HepG2 (cell line): ENCODE results near the gene CCDC57. TPM values are rescaled to one million over a fixed set of nuclear protein-coding genes. Genes with fewer than 3 reads are reported as not detected.

Experiments used
- ATAC-seq: fragments of 200-7000 bp; cut with Tn5 transposase; 3 replicates; pipeline ENCODE4 v1.9.1; 2020; ENCODE audit warnings: mild to moderate bottlenecking, moderate library complexity
- BruUV-seq: library from RNA; stranded (reverse); fragments of 400-500 nt; replicated peaks from 2 replicates; lab custom pipeline; 2021; lab: Mats Ljungman, UMichigan
- CTCF ChIA-PET: fragments of 300-600 bp; formaldehyde crosslinking; extraction: SDS; loops from one replicate; lab custom pipeline; 2021; ENCODE audit warnings: low total read pairs, inconsistent platforms, low intra/inter-chr PET ratio; lab: Yijun Ruan, JAX
- POLR2A ChIA-PET: fragments of 350-600 bp; sonication (Branson Sonifier 250); formaldehyde crosslinking; loops from one replicate; lab custom pipeline; 2020; ENCODE audit warnings: antibody characterized with exemption, inconsistent platforms; lab: Yijun Ruan, JAX
- DNase-seq: peaks from one replicate; pipeline ENCODE4 v3.0.0-alpha.2; 2015; ENCODE audit warnings: low spot score
- FAIRE-seq: peaks from 3 replicates; lab custom pipeline; 2011; peaks lifted over from hg19 to GRCh38; lab: Jason Lieb, UNC
- H2AFZ ChIP-seq: one replicate; pipeline ENCODE4 v1.6.1; 2011; ENCODE audit warnings: low read length, inconsistent platforms
- H3K27ac ChIP-seq: fragments of 300-600 bp; 3 replicates; pipeline ENCODE4 v1.8.0; 2011; ENCODE audit warnings: mixed run types, mild to moderate bottlenecking, mixed read lengths, low read length, inconsistent platforms; ENCODE audit not compliant: insufficient read depth; ENCODE audit errors: extremely low read length
- H3K27me3 ChIP-seq, 2 experiments: fragments of 200-600 bp in 1 of 2; 2 replicates in 1 of 2; 3 replicates in 1 of 2; pipeline versions ENCODE4 v1.6.0 to v1.8.0; 2011; ENCODE audit warnings: low read length in 2 of 2, mild to moderate bottlenecking in 2 of 2, moderate library complexity in 2 of 2, inconsistent platforms in 1 of 2; ENCODE audit not compliant: insufficient read depth in 2 of 2, control insufficient read depth in 1 of 2
- H3K36me3 ChIP-seq, 2 experiments: fragments of 200-600 bp in 1 of 2; replicated peaks in 1 of 2; 2 replicates in 1 of 2; 3 replicates in 1 of 2; pipeline versions ENCODE4 v1.5.1 to v1.8.0; 2011; ENCODE audit warnings: low read length in 2 of 2, inconsistent platforms in 1 of 2; ENCODE audit not compliant: insufficient read depth in 2 of 2, control insufficient read depth in 1 of 2
- H3K4me1 ChIP-seq: 2 replicates; pipeline ENCODE4 v1.5.1; 2012; ENCODE audit warnings: low read length, inconsistent platforms; ENCODE audit not compliant: insufficient read depth
- H3K4me2 ChIP-seq: 2 replicates; pipeline ENCODE4 v1.6.0; 2011; ENCODE audit warnings: low read depth, low read length, inconsistent platforms
- H3K4me3 ChIP-seq, 3 experiments: fragments of 200-600 bp in 1 of 3; sonication (generic), shearing (Covaris generic) in 1 of 3; replicated peaks in 1 of 3; 2 replicates each; pipeline ENCODE4 v1.5.1; 2011 to 2016; ENCODE audit warnings: low read length in 3 of 3, inconsistent platforms in 2 of 3, low read depth in 2 of 3, mild to moderate bottlenecking in 2 of 3, control low read depth in 1 of 3, mixed read lengths in 1 of 3; ENCODE audit not compliant: insufficient read depth in 1 of 3
- H3K79me2 ChIP-seq: one replicate; pipeline ENCODE4 v1.6.1; 2011; ENCODE audit warnings: low read length, inconsistent platforms; ENCODE audit not compliant: insufficient read depth
- H3K9ac ChIP-seq: 2 replicates; pipeline ENCODE4 v1.6.0; 2011; ENCODE audit warnings: mild to moderate bottlenecking, low read depth, low read length, inconsistent platforms; ENCODE audit not compliant: insufficient read depth
- H3K9me3 ChIP-seq: 2 replicates; pipeline ENCODE4 v1.5.1; 2012; ENCODE audit warnings: mild to moderate bottlenecking, low read length
- H4K20me1 ChIP-seq: 2 replicates; pipeline ENCODE4 v1.6.0; 2011; ENCODE audit warnings: inconsistent platforms, mild to moderate bottlenecking, low read length, moderate library complexity; ENCODE audit not compliant: insufficient read depth
- AGO2 ChIP-seq: fragments of 200-400 bp; formaldehyde crosslinking; optimal IDR thresholded peaks from 2 replicates; pipeline ENCODE3; 2017; ENCODE audit warnings: mild to moderate bottlenecking, low read depth, low read length, moderate library complexity
- GFI1 ChIP-seq: sonication (generic); formaldehyde crosslinking; IDR thresholded peaks from 2 replicates; pipeline ENCODE4 v1.5.0; 2020; ENCODE audit warnings: missing genetic modification reagents, mild to moderate bottlenecking, borderline replicate concordance
- HOXA7 ChIP-seq: sonication (generic); formaldehyde crosslinking; IDR thresholded peaks from 2 replicates; pipeline ENCODE4 v1.8.1; 2022; ENCODE audit warnings: mild to moderate bottlenecking, missing genetic modification reagents, moderate library complexity
- KDM4B ChIP-seq: sonication (generic); formaldehyde crosslinking; IDR thresholded peaks from 2 replicates; pipeline ENCODE4 v1.4.0; 2020; ENCODE audit warnings: missing genetic modification reagents
- MTA1 ChIP-seq: sonication (generic); formaldehyde crosslinking; IDR thresholded peaks from 2 replicates; pipeline ENCODE4 v1.4.0; 2020; ENCODE audit warnings: missing genetic modification reagents, mild to moderate bottlenecking, borderline replicate concordance
- PAF1 ChIP-seq: IDR thresholded peaks from 2 replicates; pipeline ENCODE4 v1.6.1; 2016; ENCODE audit warnings: missing genetic modification reagents, missing compliant biosample characterization
- POLR2A ChIP-seq, 2 experiments: IDR thresholded peaks; 2 replicates each; pipeline ENCODE4 v1.6.1; 2011; ENCODE audit warnings: low read depth in 2 of 2, low read length in 2 of 2, mild to moderate bottlenecking in 1 of 2, moderate library complexity in 1 of 2; ENCODE audit not compliant: insufficient read depth in 1 of 2
- SIX4 ChIP-seq: sonication (generic); formaldehyde crosslinking; IDR thresholded peaks from 2 replicates; pipeline ENCODE4 v1.4.0; 2020; ENCODE audit warnings: missing genetic modification reagents
- SP5 ChIP-seq: IDR thresholded peaks from 2 replicates; pipeline ENCODE4 v1.6.1; 2016; ENCODE audit warnings: low read depth, borderline replicate concordance
- TMF1 ChIP-seq: sonication (generic); formaldehyde crosslinking; IDR thresholded peaks from 2 replicates; pipeline ENCODE4 v1.8.1; 2022; ENCODE audit warnings: low read depth, missing genetic modification reagents
- ZNF503 ChIP-seq: sonication (generic); formaldehyde crosslinking; IDR thresholded peaks from 2 replicates; pipeline ENCODE4 v1.4.0; 2020; ENCODE audit warnings: missing genetic modification reagents
- ZNF549 ChIP-seq: sonication (generic); formaldehyde crosslinking; IDR thresholded peaks from 2 replicates; pipeline ENCODE4 v1.5.0; 2020; ENCODE audit warnings: missing genetic modification reagents
- ZNF776 ChIP-seq: sonication (generic); formaldehyde crosslinking; IDR thresholded peaks from 2 replicates; pipeline ENCODE4 v1.4.0; 2020; ENCODE audit warnings: mild to moderate bottlenecking, missing genetic modification reagents
- ZNF784 ChIP-seq: sonication (generic); formaldehyde crosslinking; IDR thresholded peaks from 2 replicates; pipeline ENCODE4 v1.5.1; 2020; ENCODE audit warnings: missing genetic modification reagents, mild to moderate bottlenecking, borderline replicate concordance
- WGBS: methylation state at CpG from one replicate; pipeline ENCODE4 v1.1.6; 2017; ENCODE audit warnings: low lambda C conversion rate; 5-methylcytosine and 5-hydroxymethylcytosine counted together
- in situ Hi-C: cut with HindIII; loops from 2 replicates; pipeline ENCODE4 v1.10.0; 2017; ENCODE audit warnings: low pct_unique_long_range_greater_than_20kb; ENCODE audit not compliant: extremely low pct_ligation_motif_present
- intact Hi-C: fragments of 100-400 bp; cut with micrococcal nuclease; formaldehyde crosslinking; loops from one replicate; pipeline ENCODE4 v1.10.0; 2022; ENCODE audit not compliant: unreplicated experiment
- polyA plus RNA-seq, 8 experiments: library from polyadenylated mRNA; depleted of rRNA in 3 of 8; stranded (reverse) in 7 of 8; unstranded in 1 of 8; fragments of >200 nt; fragmentation: Illumina TruSeq in 4 of 8; extraction: Trizol in 4 of 8; gene quantifications; 2 replicates each; pipeline versions ENCODE4 v1.2.1 to v1.2.3, GENCODE V29; 2011 to 2016; ENCODE audit warnings: low read depth in 4 of 8, missing spikeins in 1 of 8, mixed read lengths in 1 of 8; ENCODE audit not compliant: insufficient read depth in 1 of 8
- total RNA-seq, 5 experiments: library from RNA; depleted of rRNA; stranded (reverse); fragments of >200 nt; fragmentation: Illumina TruSeq; extraction: Trizol; gene quantifications; 2 replicates each; pipeline ENCODE4 v1.2.3, GENCODE V29; 2016; ENCODE audit warnings: low read depth in 1 of 5
- TF ChIP-seq, protein P1 (sequence below): conservative IDR thresholded peaks from 2 replicates; pipeline ENCODE4 v1.6.1; 2018; ENCODE audit warnings: missing genetic modification reagents
- TF ChIP-seq, protein P2 (sequence below): sonication (generic); formaldehyde crosslinking; IDR thresholded peaks from 2 replicates; pipeline ENCODE4 v1.5.1; 2020; ENCODE audit warnings: mild to moderate bottlenecking, moderate library complexity, missing genetic modification reagents
- TF ChIP-seq, protein P3 (sequence below): sonication (generic); formaldehyde crosslinking; IDR thresholded peaks from 2 replicates; pipeline ENCODE4 v1.4.0; 2020; ENCODE audit warnings: low read depth, mild to moderate bottlenecking, missing genetic modification reagents

Gene CCDC57
- total and polyA plus RNA-seq, 2 of the 13 experiments (the other 11 are each of a cell fraction or from before 2014, with no cell fraction given), result 59.3 to 59.9 TPM

DNA sequence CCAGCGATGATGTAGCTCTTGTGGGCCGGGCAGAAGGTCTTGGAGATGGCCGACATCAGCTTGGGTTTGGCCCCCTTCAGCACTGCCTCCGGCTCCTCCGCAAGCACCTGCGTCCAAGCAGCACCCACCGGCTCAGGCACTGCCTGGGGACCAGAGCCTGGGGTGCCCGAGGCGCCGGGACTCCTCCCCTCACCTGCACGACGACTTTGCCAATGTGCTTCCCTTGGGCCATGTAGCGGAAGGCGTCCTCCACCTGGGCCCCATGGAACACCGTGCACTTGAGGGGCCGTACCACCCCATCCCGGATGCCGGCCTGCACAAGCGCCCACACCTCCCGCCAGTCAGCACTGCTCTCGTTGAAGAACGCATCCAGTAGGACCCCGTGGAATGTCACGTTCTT is 129.6 kb downstream of the CCDC57 start:
- peaks cover 65% of the 10 kb centered on the region for H4K20me1 ChIP-seq
- TF ChIP-seq GFI1 (CRISPR knock-in tag), result no peak
- TF ChIP-seq MTA1, result no peak
- TF ChIP-seq, protein P1, sequence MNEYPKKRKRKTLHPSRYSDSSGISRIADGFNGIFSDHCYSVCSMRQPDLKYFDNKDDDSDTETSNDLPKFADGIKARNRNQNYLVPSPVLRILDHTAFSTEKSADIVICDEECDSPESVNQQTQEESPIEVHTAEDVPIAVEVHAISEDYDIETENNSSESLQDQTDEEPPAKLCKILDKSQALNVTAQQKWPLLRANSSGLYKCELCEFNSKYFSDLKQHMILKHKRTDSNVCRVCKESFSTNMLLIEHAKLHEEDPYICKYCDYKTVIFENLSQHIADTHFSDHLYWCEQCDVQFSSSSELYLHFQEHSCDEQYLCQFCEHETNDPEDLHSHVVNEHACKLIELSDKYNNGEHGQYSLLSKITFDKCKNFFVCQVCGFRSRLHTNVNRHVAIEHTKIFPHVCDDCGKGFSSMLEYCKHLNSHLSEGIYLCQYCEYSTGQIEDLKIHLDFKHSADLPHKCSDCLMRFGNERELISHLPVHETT (CRISPR knock-in tag), result no peak
- TF ChIP-seq, protein P2, sequence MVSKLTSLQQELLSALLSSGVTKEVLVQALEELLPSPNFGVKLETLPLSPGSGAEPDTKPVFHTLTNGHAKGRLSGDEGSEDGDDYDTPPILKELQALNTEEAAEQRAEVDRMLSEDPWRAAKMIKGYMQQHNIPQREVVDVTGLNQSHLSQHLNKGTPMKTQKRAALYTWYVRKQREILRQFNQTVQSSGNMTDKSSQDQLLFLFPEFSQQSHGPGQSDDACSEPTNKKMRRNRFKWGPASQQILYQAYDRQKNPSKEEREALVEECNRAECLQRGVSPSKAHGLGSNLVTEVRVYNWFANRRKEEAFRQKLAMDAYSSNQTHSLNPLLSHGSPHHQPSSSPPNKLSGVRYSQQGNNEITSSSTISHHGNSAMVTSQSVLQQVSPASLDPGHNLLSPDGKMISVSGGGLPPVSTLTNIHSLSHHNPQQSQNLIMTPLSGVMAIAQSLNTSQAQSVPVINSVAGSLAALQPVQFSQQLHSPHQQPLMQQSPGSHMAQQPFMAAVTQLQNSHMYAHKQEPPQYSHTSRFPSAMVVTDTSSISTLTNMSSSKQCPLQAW, result no peak
- no peak for TF ChIP-seq SP5 (CRISPR knock-in tag)
- no peak for TF ChIP-seq KDM4B (CRISPR knock-in tag)
- TF ChIP-seq HOXA7 (CRISPR knock-in tag), result no peak
- TF ChIP-seq AGO2, result peak; percentile 80
- TF ChIP-seq ZNF503, result no peak
- TF ChIP-seq POLR2A (IDR thresholded peaks at IDR 0.05; ENCODE audit: insufficient read depth in 1 of 2, low read depth in 2 of 2, low read length in 2 of 2), result peak in 1 of 2 experiments; percentile 24; a peak in 2 of 4 replicates
- 0 out of 2 replicates have a peak, but pooled peaks have one; percentile 19 for TF ChIP-seq ZNF776 (CRISPR knock-in tag)
- TF ChIP-seq ZNF549, result no peak
- no peak for TF ChIP-seq PAF1 (CRISPR knock-in tag)
- TF ChIP-seq, protein P3, sequence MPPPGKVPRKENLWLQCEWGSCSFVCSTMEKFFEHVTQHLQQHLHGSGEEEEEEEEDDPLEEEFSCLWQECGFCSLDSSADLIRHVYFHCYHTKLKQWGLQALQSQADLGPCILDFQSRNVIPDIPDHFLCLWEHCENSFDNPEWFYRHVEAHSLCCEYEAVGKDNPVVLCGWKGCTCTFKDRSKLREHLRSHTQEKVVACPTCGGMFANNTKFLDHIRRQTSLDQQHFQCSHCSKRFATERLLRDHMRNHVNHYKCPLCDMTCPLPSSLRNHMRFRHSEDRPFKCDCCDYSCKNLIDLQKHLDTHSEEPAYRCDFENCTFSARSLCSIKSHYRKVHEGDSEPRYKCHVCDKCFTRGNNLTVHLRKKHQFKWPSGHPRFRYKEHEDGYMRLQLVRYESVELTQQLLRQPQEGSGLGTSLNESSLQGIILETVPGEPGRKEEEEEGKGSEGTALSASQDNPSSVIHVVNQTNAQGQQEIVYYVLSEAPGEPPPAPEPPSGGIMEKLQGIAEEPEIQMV (CRISPR knock-in tag), result no peak
- TF ChIP-seq SIX4 (CRISPR knock-in tag), result no peak
- TF ChIP-seq TMF1 (CRISPR knock-in tag), result no peak
- no peak for TF ChIP-seq ZNF784 (CRISPR knock-in tag)

More for the DNA sequence above, 129.6 kb downstream of the CCDC57 start:
- H3K36me3 ChIP-seq, result peaks cover 80 to 93% of the 10 kb centered on the region in 2 experiments
- H2AFZ ChIP-seq, result no peak overlapping the region
- H3K27ac ChIP-seq, result no peak overlapping the region
- no peak overlapping the region for H3K9ac ChIP-seq
- in situ Hi-C loops (no loop called here), intact Hi-C loops (no loop called here)
- H3K79me2 ChIP-seq, result peaks cover 5% of the 10 kb centered on the region
- TSS peak; percentile 47 for BruUV-seq
- no peak overlapping the region for H3K4me2 ChIP-seq
- H3K4me3 ChIP-seq, result no peak overlapping the region
- ChIA-PET POLR2A (no interaction called here), CTCF (no interaction called here)
- WGBS, result 98% methylated on average over 24 of the region's 24 CpGs
- no peaks in the 10 kb centered on the region for H3K9me3 ChIP-seq
- ATAC-seq, result no peak
- no peaks in the 10 kb centered on the region for H3K27me3 ChIP-seq
- no peaks in the 10 kb centered on the region for H3K4me1 ChIP-seq
- no peak for FAIRE-seq
- DNase-seq, result no peak
